ENCODE results near the gene MAST2.
"Not testable (repeated sequence)": the region's sequence is repeated elsewhere in the genome, so short reads cannot be mapped to it uniquely, and the experiment has no call there.

MAST2 gene

GRCh38 chr1:45894331-45894730 is 90.9 kb downstream of the MAST2 start:
- no peak for DNase-seq

GRCh38 chr1:45894921-45895320 is 91.5 kb downstream of the MAST2 start:
- no peak for DNase-seq

- no peak for DNase-seq
These were observed 92.0 kb downstream of the MAST2 start for GRCh38 chr1:45895406-45895805.

DNA sequence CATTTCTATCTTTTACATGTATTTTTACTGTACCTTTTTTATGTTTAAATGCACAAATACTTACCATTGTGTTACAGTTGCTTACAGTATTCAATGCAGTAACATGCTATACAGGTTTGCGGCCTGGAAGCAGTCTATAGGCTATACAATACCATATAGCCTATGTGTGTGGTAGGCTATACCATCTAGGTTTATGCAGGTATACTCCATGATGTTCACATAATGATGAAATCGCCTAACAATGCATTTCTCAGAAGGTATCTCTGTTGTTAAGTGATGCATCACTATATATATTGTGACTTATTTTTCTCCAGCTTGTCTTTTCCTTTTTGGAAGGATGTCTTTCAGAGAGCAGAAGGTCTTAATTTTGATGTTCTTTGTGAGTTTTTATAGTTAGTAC is 103.5 kb downstream of the MAST2 start:
- no peak for DNase-seq

DNA sequence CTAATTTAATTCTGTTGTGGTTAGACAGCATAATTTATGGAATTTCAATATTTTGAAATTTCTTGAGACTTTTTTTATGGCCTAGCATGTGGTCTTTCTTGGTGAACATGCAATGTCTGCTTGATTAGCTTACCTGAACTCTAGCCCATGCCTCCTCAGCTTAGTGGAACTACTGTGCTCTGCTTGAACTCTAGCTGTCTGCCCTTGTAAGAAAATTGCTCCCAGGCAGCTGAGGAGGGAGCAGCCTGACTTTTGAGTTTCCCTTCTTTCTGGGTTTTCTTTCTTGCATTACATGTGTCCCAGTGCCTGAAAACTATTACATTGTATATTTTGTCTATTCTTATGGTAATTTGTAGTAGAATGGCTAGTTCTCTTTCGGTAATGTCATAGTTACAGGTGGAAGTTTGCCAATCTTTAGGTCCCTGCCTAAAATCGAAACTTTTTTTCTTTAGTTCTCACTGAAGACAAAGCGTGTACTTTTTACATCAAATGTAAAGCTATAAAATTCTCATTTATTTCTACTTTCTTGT is 105.3 kb downstream of the MAST2 start:
- no peak for DNase-seq

GRCh38 chr1:45911634-45912033 is 108.2 kb downstream of the MAST2 start:
- no peak for DNase-seq

- peak in 3 of 4 experiments; percentile 5 to 16 (median 9) for DNase-seq
These were observed 109.8 kb downstream of the MAST2 start for GRCh38 chr1:45913183-45913683.

- no peak for DNase-seq
These were observed 110.5 kb downstream of the MAST2 start for GRCh38 chr1:45913731-45914501.

- no peak for DNase-seq
These were observed 111.4 kb downstream of the MAST2 start for GRCh38 chr1:45914836-45915235.

DNA sequence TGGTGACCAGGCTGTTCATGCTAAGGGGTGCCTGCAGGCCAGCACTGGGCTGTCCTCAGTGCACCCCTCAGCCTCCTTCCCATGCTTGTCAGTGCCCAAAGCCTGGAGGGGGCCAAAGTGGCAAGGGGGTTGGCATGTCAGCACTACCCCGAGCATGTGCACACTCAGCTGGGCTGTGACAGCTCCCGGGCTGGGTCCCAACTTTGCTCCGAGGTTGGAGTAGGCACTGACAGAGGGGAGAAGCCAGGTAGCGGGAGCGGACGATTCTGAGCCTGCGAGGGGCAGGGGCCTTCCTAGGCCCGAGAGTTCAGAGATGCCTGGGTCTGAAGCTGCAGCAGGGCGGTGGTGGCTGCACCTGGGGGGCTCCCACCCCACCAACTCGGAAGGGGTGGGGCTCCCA is 119.0 kb downstream of the MAST2 start:
- no peak for DNase-seq

GRCh38 chr1:45922813-45923212 is 119.4 kb downstream of the MAST2 start:
- DNase-seq, result no peak

DNA sequence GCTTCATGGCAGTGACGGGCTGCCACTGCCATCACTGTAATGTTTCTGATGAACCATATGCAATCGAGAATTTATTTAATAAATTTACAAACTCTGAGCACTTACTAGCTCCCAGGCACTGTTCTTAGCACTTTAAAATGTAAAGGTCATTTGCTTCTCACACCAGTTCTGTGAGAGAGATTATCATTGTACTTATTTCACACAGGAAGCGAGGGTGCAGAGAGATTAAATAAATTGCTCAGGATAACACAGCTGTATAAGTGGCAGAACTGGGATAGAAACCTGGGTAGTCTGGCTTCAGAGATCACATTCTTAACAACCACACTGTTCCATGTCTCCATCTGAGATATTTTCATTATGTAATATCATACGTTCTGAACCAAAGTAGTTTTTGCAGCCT is 119.9 kb downstream of the MAST2 start:
- no peak for DNase-seq

- DNase-seq, result no peak
These were observed 121.3 kb downstream of the MAST2 start for GRCh38 chr1:45924736-45925135.

DNA sequence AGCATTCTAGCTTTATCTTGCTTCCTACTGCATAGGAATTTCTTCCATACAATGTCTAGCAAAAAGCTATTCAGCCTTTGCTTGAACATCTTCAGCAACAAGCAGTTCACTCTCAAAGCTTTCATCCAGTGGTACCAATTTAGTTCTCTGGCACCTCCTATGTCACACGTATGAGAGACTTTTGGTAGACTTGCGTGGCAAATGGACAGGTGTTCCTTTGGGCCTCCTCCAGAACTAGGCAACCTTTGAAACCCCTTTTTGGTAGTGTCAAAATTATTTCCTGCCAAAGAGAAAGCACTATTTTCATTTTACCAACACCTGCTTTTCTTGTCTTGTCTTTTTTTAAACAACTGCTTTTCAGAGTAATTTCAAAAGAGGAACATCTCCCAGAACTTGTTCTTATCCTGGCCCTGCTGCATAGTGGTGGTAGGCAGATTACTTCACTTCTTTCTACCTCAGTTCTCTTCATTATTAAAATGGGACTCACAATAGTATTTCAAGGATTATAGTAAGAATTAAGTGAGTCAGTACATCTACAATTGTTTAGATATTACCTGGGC is 122.4 kb downstream of the MAST2 start:
- peak in 1 of 4 experiments; percentile 9 for DNase-seq

- DNase-seq, result no peak
These were observed 122.9 kb downstream of the MAST2 start for GRCh38 chr1:45926330-45926729.

- not testable (repeated sequence) for DNase-seq
These were observed 124.0 kb downstream of the MAST2 start for GRCh38 chr1:45927231-45927915.

DNA sequence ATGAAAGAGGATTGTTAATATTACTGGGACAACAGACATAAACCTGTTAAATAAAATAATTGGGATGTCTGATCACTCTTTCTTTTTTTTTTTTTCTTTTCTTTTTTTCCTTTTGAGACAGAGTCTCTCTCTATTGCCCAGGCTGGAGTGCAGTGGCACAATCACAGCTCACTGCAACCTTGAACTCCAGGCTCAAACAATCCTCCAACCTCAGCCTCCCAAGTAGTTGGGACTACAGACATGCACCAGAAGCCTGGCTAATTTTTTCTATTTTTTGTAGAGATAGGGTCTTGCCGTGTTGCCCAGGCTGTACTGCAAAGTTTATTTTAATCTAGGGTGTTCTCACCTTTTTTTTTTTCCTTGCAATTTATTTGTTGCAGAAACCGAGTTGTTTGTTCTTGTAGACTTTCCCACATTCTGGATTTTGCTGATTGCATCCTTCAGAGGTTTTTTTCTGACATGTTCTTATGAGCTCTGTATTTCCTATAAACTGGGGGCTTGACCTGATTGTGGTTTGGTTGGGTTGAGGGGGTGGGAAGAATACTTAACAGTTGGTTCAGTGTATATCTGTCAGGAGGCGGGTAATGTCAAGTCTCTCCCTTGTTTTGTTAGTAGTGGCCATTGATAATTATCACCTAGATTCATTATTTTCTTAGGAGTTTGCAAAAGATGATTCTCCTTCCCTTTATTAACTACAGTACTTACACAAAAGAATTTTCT is 125.2 kb downstream of the MAST2 start:
- no peak for DNase-seq

- DNase-seq, result peak; percentile 31 to 59 (median 50)
These were observed 125.9 kb downstream of the MAST2 start for GRCh38 chr1:45929257-45929687.

- DNase-seq, result no peak
These were observed 127.1 kb downstream of the MAST2 start for GRCh38 chr1:45930258-45931150.

GRCh38 chr1:45932205-45932604 is 128.8 kb downstream of the MAST2 start:
- DNase-seq, result not testable (repeated sequence)

DNA sequence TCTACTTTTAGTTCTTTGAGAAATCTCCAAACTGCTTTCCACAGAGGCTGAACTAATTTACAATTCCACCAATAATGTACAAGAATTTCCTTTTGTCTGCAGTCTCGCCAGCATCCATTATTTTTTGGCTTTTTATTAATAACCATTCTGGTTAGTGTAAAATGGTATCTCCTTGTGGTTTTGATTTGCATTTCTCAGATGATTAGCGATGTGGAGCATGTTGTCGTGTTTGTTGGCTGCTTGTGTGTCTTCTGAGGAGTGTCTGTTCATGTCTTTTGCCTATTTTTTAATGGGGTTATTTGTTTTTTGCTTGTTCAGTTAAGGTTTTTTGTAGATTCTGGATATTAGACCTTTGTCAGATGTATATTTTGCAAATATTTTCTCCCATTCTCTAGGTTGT is 131.5 kb downstream of the MAST2 start:
- DNase-seq, result no peak

DNA sequence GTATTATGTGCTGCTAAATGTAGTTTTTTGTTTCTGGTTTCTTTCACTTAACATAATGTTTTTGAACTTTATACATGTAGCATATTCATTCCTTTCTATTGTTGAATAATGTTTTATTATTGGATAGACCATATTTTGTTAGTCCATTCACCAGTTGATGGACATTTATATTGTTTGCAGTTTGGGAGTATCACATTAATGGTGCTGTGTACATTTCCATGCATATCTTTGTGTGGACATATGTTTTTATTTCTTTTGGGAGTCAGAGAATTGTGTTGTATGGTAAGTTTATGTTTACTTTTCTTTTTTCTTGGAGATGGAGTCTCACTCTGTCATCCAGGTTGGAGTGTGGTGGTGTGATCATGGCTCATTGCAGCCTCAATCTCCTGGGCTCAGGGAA is 134.6 kb downstream of the MAST2 start:
- no peak for DNase-seq

Measured in suppressor macrophage (primary cell).